SK-N-SH (cell line): Measurements from ENCODE around the gene C14orf93. TPM values are rescaled to one million over a fixed set of nuclear protein-coding genes. Genes with fewer than 3 reads are reported as not detected.

Experiments
- CTCF ChIA-PET: fragments of 300-600, 350-600 bp; formaldehyde crosslinking; extraction: SDS; loops from one replicate; lab custom pipeline; 2021; lab: Yijun Ruan, JAX
- POLR2A ChIA-PET: fragments of 350-600 bp; sonication (Branson Sonifier 250); formaldehyde crosslinking; extraction: SDS; loops from one replicate; lab custom pipeline; 2020; ENCODE audit warnings: antibody characterized with exemption, inconsistent platforms; lab: Yijun Ruan, JAX
- DNase-seq: peaks from one replicate; pipeline ENCODE4 v3.0.0; 2012
- H2AFZ ChIP-seq: fragments of 200-600 bp; sonication (generic); 2 replicates; pipeline ENCODE4 v1.8.1; 2016; ENCODE audit warnings: antibody characterized with exemption, mild to moderate bottlenecking, low read depth
- H3F3A ChIP-seq: fragments of 200-600 bp; sonication (generic); replicated peaks from 2 replicates; pipeline ENCODE3; 2016; ENCODE audit warnings: antibody characterized with exemption, mild to moderate bottlenecking; ENCODE audit not compliant: insufficient read depth
- H3K27ac ChIP-seq, 2 experiments: fragments of 200-500 bp in 1 of 2; fragments of 200-600 bp in 1 of 2; sonication (Bioruptor generic) in 1 of 2; sonication (generic), shearing (Covaris generic) in 1 of 2; 2 replicates each; pipeline versions ENCODE4 v1.5.1 to v1.6.1; 2014 to 2016; ENCODE audit warnings: low read depth in 2 of 2, inconsistent platforms in 1 of 2, low read length in 1 of 2, mild to moderate bottlenecking in 1 of 2, mixed read lengths in 1 of 2
- H3K27me3 ChIP-seq: fragments of 200-600 bp; sonication (generic), shearing (Covaris generic); 2 replicates; pipeline ENCODE4 v1.6.1; 2016; ENCODE audit warnings: mixed run types; ENCODE audit not compliant: insufficient read depth
- H3K36me3 ChIP-seq, 2 experiments: fragments of 200-500 bp in 1 of 2; fragments of 200-600 bp in 1 of 2; sonication (Bioruptor generic) in 1 of 2; sonication (generic) in 1 of 2; replicated peaks in 1 of 2; 2 replicates each; pipeline versions ENCODE3 to v1.5.1; 2014 to 2016; ENCODE audit warnings: low read length in 1 of 2, mild to moderate bottlenecking in 1 of 2; ENCODE audit not compliant: insufficient read depth in 2 of 2, control insufficient read depth in 1 of 2
- H3K4me1 ChIP-seq, 2 experiments: fragments of 200-500 bp in 1 of 2; fragments of 200-600 bp in 1 of 2; sonication (Bioruptor generic) in 1 of 2; sonication (generic), shearing (Covaris generic) in 1 of 2; 2 replicates each; pipeline versions ENCODE4 v1.5.1 to v1.6.1; 2014 to 2016; ENCODE audit warnings: low read depth in 1 of 2, low read length in 1 of 2, mixed run types in 1 of 2; ENCODE audit not compliant: insufficient read depth in 2 of 2, control insufficient read depth in 1 of 2
- H3K4me2 ChIP-seq: fragments of 200-600 bp; sonication (generic), shearing (Covaris generic); 2 replicates; pipeline ENCODE4 v1.6.1; 2017; ENCODE audit warnings: mixed run types
- H3K4me3 ChIP-seq, 2 experiments: fragments of 200-500 bp in 1 of 2; fragments of 200-600 bp in 1 of 2; sonication (Bioruptor generic) in 1 of 2; sonication (generic), shearing (Covaris generic) in 1 of 2; 2 replicates each; pipeline versions ENCODE4 v1.5.1 to v1.8.1; 2014 to 2016; ENCODE audit warnings: low read depth in 2 of 2, inconsistent platforms in 1 of 2, low read length in 1 of 2, mild to moderate bottlenecking in 1 of 2, mixed read lengths in 1 of 2, moderate library complexity in 1 of 2
- H3K79me2 ChIP-seq: fragments of 200-600 bp; sonication (generic); 2 replicates; pipeline ENCODE4 v1.8.1; 2017; ENCODE audit warnings: mild to moderate bottlenecking; ENCODE audit not compliant: insufficient read depth
- H3K9ac ChIP-seq: fragments of 200-600 bp; sonication (generic); 2 replicates; pipeline ENCODE4 v1.6.1; 2017; ENCODE audit warnings: mixed run types
- H3K9me2 ChIP-seq: fragments of 200-600 bp; sonication (generic); 2 replicates; pipeline ENCODE4 v1.6.1; 2017; ENCODE audit warnings: mixed run types
- H3K9me3 ChIP-seq: fragments of 200-600 bp; sonication (generic); 2 replicates; pipeline ENCODE4 v1.6.1; 2017; ENCODE audit warnings: mixed run types, mild to moderate bottlenecking, moderate library complexity
- H4K20me1 ChIP-seq: fragments of 200-600 bp; sonication (generic); 2 replicates; pipeline ENCODE4 v1.6.1; 2017; ENCODE audit warnings: mild to moderate bottlenecking, mixed run types; ENCODE audit not compliant: insufficient read depth
- CHD2 ChIP-seq: fragments of 150-350 bp; IDR thresholded peaks from 2 replicates; pipeline ENCODE4 v1.6.1; 2018; ENCODE audit warnings: low read length; ENCODE audit not compliant: partially characterized antibody
- ELF1 ChIP-seq: IDR thresholded peaks from 2 replicates; pipeline ENCODE4 v1.4.0; 2012
- FOXM1 ChIP-seq: IDR thresholded peaks from 2 replicates; pipeline ENCODE4 v1.4.0; 2012; ENCODE audit warnings: low read depth, mild to moderate bottlenecking
- GATA2 ChIP-seq: sonication (generic); formaldehyde crosslinking; IDR thresholded peaks from 2 replicates; pipeline ENCODE4 v1.5.0; 2020; ENCODE audit warnings: mild to moderate bottlenecking, missing genetic modification reagents
- NFIC ChIP-seq: IDR thresholded peaks from 2 replicates; pipeline ENCODE4 v1.4.0; 2012; ENCODE audit warnings: borderline replicate concordance
- POLR2AphosphoS5 ChIP-seq: IDR thresholded peaks from 2 replicates; pipeline ENCODE4 v1.6.1; 2012; ENCODE audit warnings: low read depth, low read length
- RCOR1 ChIP-seq: fragments of 150-350 bp; IDR thresholded peaks from 2 replicates; pipeline ENCODE4 v1.6.1; 2017; ENCODE audit warnings: antibody characterized with exemption, low read length
- SIN3A ChIP-seq: IDR thresholded peaks from 2 replicates; pipeline ENCODE4 v1.6.1; 2012; ENCODE audit warnings: low read depth, mild to moderate bottlenecking, low read length, moderate library complexity, borderline replicate concordance
- TCF12 ChIP-seq: IDR thresholded peaks from 2 replicates; pipeline ENCODE4 v1.4.0; 2012
- WGBS: methylation state at CpG from one replicate; pipeline ENCODE4 v1.1.6; 2017; ENCODE audit warnings: low lambda C conversion rate; 5-methylcytosine and 5-hydroxymethylcytosine counted together
- polyA plus RNA-seq, 3 experiments: library from polyadenylated mRNA; depleted of rRNA; stranded (reverse); fragments of >200 nt; gene quantifications; 2 replicates each; pipeline ENCODE4 v1.2.3, GENCODE V29; 2012
- TF ChIP-seq, protein P1 (sequence below): IDR thresholded peaks from 2 replicates; pipeline ENCODE4 v1.4.0; 2012; ENCODE audit warnings: low read depth, borderline replicate concordance
- TF ChIP-seq, protein P2 (sequence below): fragments of 150-350 bp; IDR thresholded peaks from 2 replicates; pipeline ENCODE4 v1.6.1; 2016; ENCODE audit warnings: mild to moderate bottlenecking, low read depth, low read length
- TF ChIP-seq, protein P3 (sequence below): fragments of 200-600 bp; sonication (generic); IDR thresholded peaks from 2 replicates; pipeline ENCODE4 v1.6.1; 2017; ENCODE audit warnings: antibody characterized with exemption, mild to moderate bottlenecking, moderate library complexity
- TF ChIP-seq, protein P4 (sequence below): IDR thresholded peaks from 2 replicates; pipeline ENCODE4 v1.6.1; 2012; ENCODE audit warnings: mild to moderate bottlenecking, low read depth, low read length, moderate library complexity

Gene C14orf93
- polyA plus RNA-seq, 1 of the 3 experiments (the other 2 are of a cell fraction): 9.1 TPM

DNA sequence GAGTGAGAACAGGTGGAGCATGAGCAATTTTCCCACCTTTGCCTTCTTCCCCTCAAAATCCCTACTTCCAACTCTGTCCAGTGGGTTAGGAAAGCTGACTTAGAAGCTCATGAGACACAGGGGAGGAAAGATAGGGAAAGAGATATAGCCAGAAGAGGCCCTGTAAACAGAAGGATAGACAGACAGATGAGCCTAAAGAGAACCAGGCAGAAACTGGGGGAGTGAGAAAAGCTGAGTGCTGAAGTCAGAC is 32.6 kb downstream of the C14orf93 start (continued):
- TF ChIP-seq, protein P1, sequence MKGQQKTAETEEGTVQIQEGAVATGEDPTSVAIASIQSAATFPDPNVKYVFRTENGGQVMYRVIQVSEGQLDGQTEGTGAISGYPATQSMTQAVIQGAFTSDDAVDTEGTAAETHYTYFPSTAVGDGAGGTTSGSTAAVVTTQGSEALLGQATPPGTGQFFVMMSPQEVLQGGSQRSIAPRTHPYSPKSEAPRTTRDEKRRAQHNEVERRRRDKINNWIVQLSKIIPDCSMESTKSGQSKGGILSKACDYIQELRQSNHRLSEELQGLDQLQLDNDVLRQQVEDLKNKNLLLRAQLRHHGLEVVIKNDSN: no peak

DNA sequence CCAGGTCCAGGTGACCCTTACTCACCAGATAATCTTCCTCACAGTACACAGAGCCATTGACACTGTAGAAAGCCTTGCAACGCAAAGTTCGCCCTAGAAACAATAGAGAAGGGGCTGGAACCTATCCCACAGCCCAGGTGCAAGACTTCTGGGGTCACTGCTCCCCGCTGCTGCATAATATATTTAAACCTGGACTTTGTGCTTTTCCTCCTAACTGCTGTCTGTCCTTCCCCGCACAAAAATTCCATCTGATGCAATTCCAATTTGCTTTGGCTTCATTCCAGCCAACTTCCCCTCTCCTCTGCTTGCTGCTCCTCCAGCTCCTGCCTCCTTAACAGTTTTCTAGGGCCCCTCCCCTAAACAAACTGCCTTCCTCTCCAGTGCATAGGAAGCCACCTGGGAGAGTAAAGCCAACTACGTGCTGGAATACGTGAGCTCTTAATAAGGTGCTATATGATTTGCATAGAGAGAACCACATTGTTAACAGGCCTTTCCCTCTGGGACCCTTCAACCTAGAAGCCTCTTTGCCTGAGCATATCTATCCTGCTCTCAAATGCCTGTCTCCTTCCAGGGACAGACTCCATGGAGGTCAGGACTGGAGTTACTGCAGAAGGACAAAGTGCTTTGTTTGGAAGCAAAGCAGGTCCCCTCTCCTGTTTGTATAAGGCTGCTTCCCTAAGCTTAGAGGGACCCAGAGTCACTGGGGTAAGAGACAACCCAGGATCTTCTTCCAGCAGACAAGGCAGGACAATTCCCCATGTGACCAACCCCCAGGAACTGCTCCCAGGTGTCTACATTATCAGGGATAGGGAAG is 33.1 kb downstream of the C14orf93 start:
- POLR2A ChIA-PET: interaction anchor here (0.8 to 1.6 kb wide), 4 partner anchors 20 to 95 kb away, joined by 3 to 5 read pairs (median 4); partner anchors contain the start of genes HAUS4 and PRMT5

More for the DNA sequence above, 33.1 kb downstream of the C14orf93 start:
- Histone ChIP-seq H2AFZ (no peak overlapping the region), H3K36me3 (peaks cover 27 to 36% of the 10 kb centered on the region in 2 experiments), H3K4me3 (0 out of 4 replicates have a peak overlapping the region, but pooled peaks of 1 of the 2 experiments have one; percentile 7), H3F3A (peaks cover 36% of the 10 kb centered on the region), H4K20me1 (no peaks in the 10 kb centered on the region), H3K27ac (peak overlapping the region; percentile 89 to 92), H3K9me2 (no peaks in the 10 kb centered on the region), H3K9me3 (no peaks in the 10 kb centered on the region), H3K4me2 (peak overlapping the region; percentile 94), H3K27me3 (no peaks in the 10 kb centered on the region), H3K4me1 (peaks cover 41 to 45% of the 10 kb centered on the region in 2 experiments), H3K79me2 (peaks cover 43% of the 10 kb centered on the region), H3K9ac (peak overlapping the region; percentile 53)
- CTCF ChIA-PET: interaction anchor here (0.8 to 34.9 kb wide), 12 partner anchors 8 to 420 kb away, joined by 3 to 1566 read pairs (median 6); partner anchors contain the start of genes AJUBA, CDH24, HAUS4 and PRMT5
- 55% methylated on average over 6 of the region's 6 CpGs for WGBS
- DNase-seq: no peak
- TF ChIP-seq CHD2: no peak
- TF ChIP-seq, protein P2, sequence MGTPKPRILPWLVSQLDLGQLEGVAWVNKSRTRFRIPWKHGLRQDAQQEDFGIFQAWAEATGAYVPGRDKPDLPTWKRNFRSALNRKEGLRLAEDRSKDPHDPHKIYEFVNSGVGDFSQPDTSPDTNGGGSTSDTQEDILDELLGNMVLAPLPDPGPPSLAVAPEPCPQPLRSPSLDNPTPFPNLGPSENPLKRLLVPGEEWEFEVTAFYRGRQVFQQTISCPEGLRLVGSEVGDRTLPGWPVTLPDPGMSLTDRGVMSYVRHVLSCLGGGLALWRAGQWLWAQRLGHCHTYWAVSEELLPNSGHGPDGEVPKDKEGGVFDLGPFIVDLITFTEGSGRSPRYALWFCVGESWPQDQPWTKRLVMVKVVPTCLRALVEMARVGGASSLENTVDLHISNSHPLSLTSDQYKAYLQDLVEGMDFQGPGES: no peak
- no peak; the same call in 1 of the 2 replicates for TF ChIP-seq POLR2AphosphoS5
- peak; percentile 69 for TF ChIP-seq NFIC
- TF ChIP-seq RCOR1: no peak
- TF ChIP-seq ELF1: no peak
- TF ChIP-seq SIN3A: no peak
- peak; percentile 13; the same call in 1 of the 2 replicates for TF ChIP-seq TCF12
- TF ChIP-seq, protein P3, sequence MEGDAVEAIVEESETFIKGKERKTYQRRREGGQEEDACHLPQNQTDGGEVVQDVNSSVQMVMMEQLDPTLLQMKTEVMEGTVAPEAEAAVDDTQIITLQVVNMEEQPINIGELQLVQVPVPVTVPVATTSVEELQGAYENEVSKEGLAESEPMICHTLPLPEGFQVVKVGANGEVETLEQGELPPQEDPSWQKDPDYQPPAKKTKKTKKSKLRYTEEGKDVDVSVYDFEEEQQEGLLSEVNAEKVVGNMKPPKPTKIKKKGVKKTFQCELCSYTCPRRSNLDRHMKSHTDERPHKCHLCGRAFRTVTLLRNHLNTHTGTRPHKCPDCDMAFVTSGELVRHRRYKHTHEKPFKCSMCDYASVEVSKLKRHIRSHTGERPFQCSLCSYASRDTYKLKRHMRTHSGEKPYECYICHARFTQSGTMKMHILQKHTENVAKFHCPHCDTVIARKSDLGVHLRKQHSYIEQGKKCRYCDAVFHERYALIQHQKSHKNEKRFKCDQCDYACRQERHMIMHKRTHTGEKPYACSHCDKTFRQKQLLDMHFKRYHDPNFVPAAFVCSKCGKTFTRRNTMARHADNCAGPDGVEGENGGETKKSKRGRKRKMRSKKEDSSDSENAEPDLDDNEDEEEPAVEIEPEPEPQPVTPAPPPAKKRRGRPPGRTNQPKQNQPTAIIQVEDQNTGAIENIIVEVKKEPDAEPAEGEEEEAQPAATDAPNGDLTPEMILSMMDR: no peak
- no peak for TF ChIP-seq GATA2
- TF ChIP-seq, protein P4, sequence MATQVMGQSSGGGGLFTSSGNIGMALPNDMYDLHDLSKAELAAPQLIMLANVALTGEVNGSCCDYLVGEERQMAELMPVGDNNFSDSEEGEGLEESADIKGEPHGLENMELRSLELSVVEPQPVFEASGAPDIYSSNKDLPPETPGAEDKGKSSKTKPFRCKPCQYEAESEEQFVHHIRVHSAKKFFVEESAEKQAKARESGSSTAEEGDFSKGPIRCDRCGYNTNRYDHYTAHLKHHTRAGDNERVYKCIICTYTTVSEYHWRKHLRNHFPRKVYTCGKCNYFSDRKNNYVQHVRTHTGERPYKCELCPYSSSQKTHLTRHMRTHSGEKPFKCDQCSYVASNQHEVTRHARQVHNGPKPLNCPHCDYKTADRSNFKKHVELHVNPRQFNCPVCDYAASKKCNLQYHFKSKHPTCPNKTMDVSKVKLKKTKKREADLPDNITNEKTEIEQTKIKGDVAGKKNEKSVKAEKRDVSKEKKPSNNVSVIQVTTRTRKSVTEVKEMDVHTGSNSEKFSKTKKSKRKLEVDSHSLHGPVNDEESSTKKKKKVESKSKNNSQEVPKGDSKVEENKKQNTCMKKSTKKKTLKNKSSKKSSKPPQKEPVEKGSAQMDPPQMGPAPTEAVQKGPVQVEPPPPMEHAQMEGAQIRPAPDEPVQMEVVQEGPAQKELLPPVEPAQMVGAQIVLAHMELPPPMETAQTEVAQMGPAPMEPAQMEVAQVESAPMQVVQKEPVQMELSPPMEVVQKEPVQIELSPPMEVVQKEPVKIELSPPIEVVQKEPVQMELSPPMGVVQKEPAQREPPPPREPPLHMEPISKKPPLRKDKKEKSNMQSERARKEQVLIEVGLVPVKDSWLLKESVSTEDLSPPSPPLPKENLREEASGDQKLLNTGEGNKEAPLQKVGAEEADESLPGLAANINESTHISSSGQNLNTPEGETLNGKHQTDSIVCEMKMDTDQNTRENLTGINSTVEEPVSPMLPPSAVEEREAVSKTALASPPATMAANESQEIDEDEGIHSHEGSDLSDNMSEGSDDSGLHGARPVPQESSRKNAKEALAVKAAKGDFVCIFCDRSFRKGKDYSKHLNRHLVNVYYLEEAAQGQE: no peak
- TF ChIP-seq FOXM1: no peak
